ENCODE results near the gene BRD9. TPM values are rescaled to one million over a fixed set of nuclear protein-coding genes. Genes with fewer than 3 reads are reported as not detected.

The BRD9 gene
- 36.1 to 44.8 TPM (median 43.1 TPM) in 5 replicates for total RNA-seq (2022; extraction: Qiagen RNA extraction; ENCODE audit: low read depth)

DNA sequence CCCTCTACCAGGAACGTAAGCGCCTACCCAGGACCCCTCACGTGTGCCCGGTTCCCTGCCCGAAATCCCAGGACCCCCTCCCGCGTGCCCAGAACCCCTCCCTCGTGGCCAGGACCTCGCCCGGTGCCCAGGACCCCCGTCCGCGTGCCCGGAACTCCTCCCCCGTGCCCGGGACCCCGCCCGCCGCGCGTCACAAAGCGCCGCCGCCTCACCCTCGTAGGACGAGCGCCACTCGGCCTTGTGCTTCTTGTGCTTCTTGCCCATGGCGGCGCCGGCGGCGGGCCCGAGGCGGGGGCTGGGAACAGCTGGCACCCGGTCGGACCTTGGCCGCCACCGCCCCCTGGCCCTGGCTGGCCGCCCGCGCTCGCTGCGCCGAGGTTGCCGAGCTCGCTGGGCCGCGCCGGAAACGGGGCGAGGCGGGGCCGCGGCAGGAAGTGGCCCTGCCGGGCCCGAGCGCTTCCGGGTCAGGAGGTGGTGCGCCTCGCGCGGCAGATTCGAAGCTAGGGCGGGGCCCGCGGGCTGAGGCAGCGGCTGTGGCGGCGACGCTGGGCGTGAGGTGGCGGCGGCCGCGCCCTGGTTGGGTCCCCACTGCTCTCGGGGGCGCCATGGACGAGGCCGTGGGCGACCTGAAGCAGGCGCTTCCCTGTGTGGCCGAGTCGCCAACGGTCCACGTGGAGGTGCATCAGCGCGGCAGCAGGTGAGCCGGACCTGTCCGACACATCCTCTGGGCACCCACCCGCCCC is at the start of gene BRD9, which contains the start of gene TRIP13:
BRD9 (minus strand) TSS at position 408 of the 743 bp plus-strand sequence; CDS start at position 264, 144 bp downstream.
TRIP13 (plus strand) TSS at position 491 of the 743 bp plus-strand sequence; CDS start at position 606, 115 bp downstream.

DNA sequence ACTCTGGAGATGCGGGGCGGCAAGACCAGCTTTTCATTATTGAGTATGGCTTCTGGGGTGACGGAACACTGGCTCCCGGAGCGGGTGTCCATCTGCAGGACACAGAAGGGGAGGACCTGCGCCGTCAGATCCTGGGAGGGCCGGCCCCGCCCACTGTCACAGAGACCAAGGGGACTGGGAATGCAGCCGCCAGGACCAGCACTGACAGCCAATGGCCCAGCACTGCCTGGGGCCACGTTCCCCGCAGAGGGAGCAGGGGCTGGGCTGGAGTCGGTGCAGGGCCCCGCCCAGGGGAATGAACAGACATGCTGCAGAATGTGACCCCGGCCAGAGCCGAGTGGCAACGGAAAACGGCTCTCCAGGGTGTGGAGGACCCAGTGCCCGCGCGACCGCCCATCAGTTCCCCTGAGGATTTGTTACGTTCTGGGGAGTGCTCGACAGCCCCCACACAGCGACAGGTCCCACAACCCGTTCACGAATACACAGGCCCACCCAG is 42.0 kb downstream of the BRD9 start, which contains the start of gene ZDHHC11:
ZDHHC11 (minus strand) TSS at position 476 of the 496 bp plus-strand sequence; CDS start at position 92, 384 bp downstream.

Other genes with a start within 250 kb of the BRD9 start
- 4.5 to 7.6 TPM (median 6.0 TPM) in 5 replicates for gene TPPP, start 199.4 kb downstream of the BRD9 start, total RNA-seq (2022; extraction: Qiagen RNA extraction; ENCODE audit: low read depth)
- gene ZDHHC11B, start 108.1 kb downstream of the BRD9 start, total RNA-seq (2022; extraction: Qiagen RNA extraction; ENCODE audit: low read depth): 1.1 to 1.8 TPM (median 1.5 TPM) in 5 replicates
- gene ZDHHC11, start 41.8 kb downstream of the BRD9 start, total RNA-seq (2022; extraction: Qiagen RNA extraction; ENCODE audit: low read depth): 11.9 to 21.0 TPM (median 19.8 TPM) in 5 replicates
- gene TRIP13, start 83 bp upstream of the BRD9 start, total RNA-seq (2022; extraction: Qiagen RNA extraction; ENCODE audit: low read depth): 65.0 to 71.5 TPM (median 66.3 TPM) in 5 replicates
- gene NKD2, start 116.0 kb upstream of the BRD9 start, total RNA-seq (2022; extraction: Qiagen RNA extraction; ENCODE audit: low read depth): 12.5 to 20.1 TPM (median 19.8 TPM) in 5 replicates
- gene SLC12A7, start 219.3 kb upstream of the BRD9 start, total RNA-seq (2022; extraction: Qiagen RNA extraction; ENCODE audit: low read depth): 19.8 to 34.2 TPM (median 30.1 TPM) in 5 replicates

All from A549 treated with ZK216348 at 1 μM for 4 hours (cell line).